MCF 10A (cell line): ENCODE results near the gene SHLD1. TPM values are rescaled to one million over a fixed set of nuclear protein-coding genes. Genes with fewer than 3 reads are reported as not detected.

Experiments
- BruUV-seq: library from RNA; stranded (reverse); fragments of 400-500 nt; replicated peaks from 2 replicates; lab custom pipeline; 2021; lab: Mats Ljungman, UMichigan
- CTCF ChIA-PET: fragments of 300-600 bp; sonication (Branson Sonifier 250); formaldehyde crosslinking; extraction: SDS; loops from one replicate; lab custom pipeline; 2021; ENCODE audit warnings: antibody characterized with exemption, inconsistent platforms; lab: Yijun Ruan, JAX
- POLR2A ChIA-PET: fragments of 300-600, 350-650 bp; sonication (Branson Sonifier 250); formaldehyde crosslinking; extraction: SDS; loops from one replicate; lab custom pipeline; 2020; ENCODE audit warnings: antibody characterized with exemption, inconsistent platforms; lab: Yijun Ruan, JAX
- DNase-seq: peaks from one replicate; pipeline ENCODE4 v3.0.0-alpha.2; 2018; ENCODE audit not compliant: unreplicated experiment
- H3K27ac Mint-ChIP-seq: one replicate; pipeline ENCODE4 v1.8.0; 2022; ENCODE audit warnings: mild to moderate bottlenecking, low read depth, mixed read lengths; ENCODE audit not compliant: unreplicated experiment
- H3K27me3 Mint-ChIP-seq: one replicate; pipeline ENCODE4 v1.8.0; 2022; ENCODE audit warnings: mixed read lengths; ENCODE audit not compliant: insufficient read depth, unreplicated experiment
- H3K36me3 Mint-ChIP-seq: one replicate; pipeline ENCODE4 v1.8.0; 2022; ENCODE audit warnings: mild to moderate bottlenecking, moderate library complexity, mixed read lengths; ENCODE audit not compliant: insufficient read depth, unreplicated experiment
- H3K4me1 Mint-ChIP-seq: one replicate; pipeline ENCODE4 v1.8.0; 2022; ENCODE audit warnings: mixed read lengths; ENCODE audit not compliant: insufficient read depth, unreplicated experiment
- H3K4me3 Mint-ChIP-seq: one replicate; pipeline ENCODE4 v1.8.0; 2022; ENCODE audit warnings: mild to moderate bottlenecking, moderate library complexity, mixed read lengths; ENCODE audit not compliant: unreplicated experiment
- H3K9me3 Mint-ChIP-seq: one replicate; pipeline ENCODE4 v1.8.0; 2022; ENCODE audit warnings: mixed read lengths; ENCODE audit not compliant: unreplicated experiment
- CTCF ChIP-seq: fragments of 200-600 bp; IDR thresholded peaks from one replicate; pipeline ENCODE4 v1.8.0; 2022; ENCODE audit warnings: antibody characterized with exemption, mild to moderate bottlenecking; ENCODE audit not compliant: unreplicated experiment
- intact Hi-C: fragments of 100-400 bp; cut with micrococcal nuclease; formaldehyde crosslinking; loops from 2 replicates; pipeline ENCODE4 v1.14.1; 2022
- total RNA-seq: library from RNA; stranded (reverse); gene quantifications from 2 replicates; pipeline ENCODE4 v1.2.3, GENCODE V29; 2022

Gene SHLD1
- total RNA-seq, 1 experiment from 2014 or later = 2.3 TPM

DNA sequence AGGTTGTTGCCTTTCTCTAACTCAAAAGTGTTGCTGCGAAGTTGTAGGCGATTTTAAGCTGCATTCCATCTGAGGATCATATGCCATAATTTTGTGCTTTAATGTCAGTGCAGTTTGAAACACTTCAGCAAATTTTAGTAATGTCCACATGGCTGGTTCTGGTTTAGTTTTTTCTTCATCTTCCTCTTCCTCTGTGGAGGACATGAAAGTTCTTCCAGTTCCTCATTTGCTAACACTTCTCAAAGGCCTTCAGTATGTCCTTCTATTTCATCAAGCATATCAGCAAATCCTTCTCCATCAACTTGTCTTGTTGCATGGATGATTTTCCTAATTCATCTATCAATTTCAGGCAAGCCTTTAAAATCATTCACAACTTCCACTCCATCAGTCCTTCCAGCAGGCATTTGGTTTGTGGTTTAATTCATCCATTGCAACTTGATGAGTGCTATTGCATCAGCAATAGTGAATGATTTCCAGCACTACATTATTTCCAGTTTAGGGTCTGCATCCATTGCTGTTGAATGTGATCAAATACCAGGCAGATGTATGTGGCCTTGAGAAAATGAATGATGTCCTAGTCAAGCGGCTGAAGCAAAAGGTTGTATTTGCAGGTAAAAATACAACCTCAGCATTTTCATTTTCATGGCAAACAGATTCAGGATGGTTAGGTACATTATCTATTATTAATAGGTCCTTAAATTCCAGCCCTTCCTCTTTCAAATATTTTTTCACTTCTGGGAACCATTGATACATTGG is 20.2 kb downstream of the SHLD1 start:
- H3K9me3 Mint-ChIP-seq = no peaks in the 10 kb centered on the region
- no peak for DNase-seq
- H3K27ac Mint-ChIP-seq = no peak overlapping the region
- H3K4me3 Mint-ChIP-seq = no peak overlapping the region
- intact Hi-C loops = no loop called here
- no TSS peak for BruUV-seq
- peaks cover 10% of the 10 kb centered on the region for H3K36me3 Mint-ChIP-seq
- no peak for TF ChIP-seq CTCF
- CTCF ChIA-PET = no interaction called here
- peaks cover 15% of the 10 kb centered on the region for H3K4me1 Mint-ChIP-seq
- POLR2A ChIA-PET = interaction anchor here (0.5 to 1.5 kb wide), 3 partner anchors 9 to 224 kb away, joined by 4 to 5 read pairs (median 4); no protein-coding TSS in a partner anchor
- no peaks in the 10 kb centered on the region for H3K27me3 Mint-ChIP-seq

DNA sequence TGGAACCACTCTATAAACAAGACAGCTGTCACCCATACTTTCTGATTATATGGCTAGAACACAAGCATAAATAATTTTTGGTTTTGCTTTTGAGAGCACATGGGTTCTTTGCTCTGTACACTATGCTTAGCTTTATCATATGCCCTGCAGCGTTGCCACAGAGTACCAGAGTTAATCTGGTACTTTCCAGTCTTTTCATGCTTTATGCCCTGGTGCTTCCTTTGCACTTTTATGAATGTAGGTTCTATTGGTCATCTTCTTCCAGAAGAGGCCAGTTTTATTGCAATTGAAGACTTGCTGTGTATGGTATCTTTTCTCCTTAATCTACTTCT is 20.8 kb downstream of the SHLD1 start:
- POLR2A ChIA-PET = interaction anchor here (0.5 to 1.5 kb wide), 3 partner anchors 10 to 224 kb away, joined by 4 to 5 read pairs (median 4); no protein-coding TSS in a partner anchor
- BruUV-seq = no TSS peak

GRCh38 chr20:5772704-5773103 is 22.5 kb downstream of the SHLD1 start:
- no peak for DNase-seq
- H3K9me3 Mint-ChIP-seq = no peaks in the 10 kb centered on the region
- no peak overlapping the region for H3K4me3 Mint-ChIP-seq
- no peaks in the 10 kb centered on the region for H3K27me3 Mint-ChIP-seq
- peaks cover 10% of the 10 kb centered on the region for H3K36me3 Mint-ChIP-seq
- H3K4me1 Mint-ChIP-seq = peaks cover 15% of the 10 kb centered on the region
- no peak overlapping the region for H3K27ac Mint-ChIP-seq
- no TSS peak for BruUV-seq
- CTCF ChIA-PET = no interaction called here
- POLR2A ChIA-PET = no interaction called here
- no peak for TF ChIP-seq CTCF
- intact Hi-C loops = no loop called here

More for the DNA sequence above, 20.8 kb downstream of the SHLD1 start:
- CTCF ChIA-PET = no interaction called here
- Mint-ChIP-seq H3K4me3 (no peak overlapping the region), H3K9me3 (no peaks in the 10 kb centered on the region), H3K27ac (no peak overlapping the region), H3K36me3 (peaks cover 10% of the 10 kb centered on the region), H3K27me3 (no peaks in the 10 kb centered on the region), H3K4me1 (peaks cover 15% of the 10 kb centered on the region)
- intact Hi-C loops = no loop called here
- TF ChIP-seq CTCF = no peak
- DNase-seq = no peak

DNA sequence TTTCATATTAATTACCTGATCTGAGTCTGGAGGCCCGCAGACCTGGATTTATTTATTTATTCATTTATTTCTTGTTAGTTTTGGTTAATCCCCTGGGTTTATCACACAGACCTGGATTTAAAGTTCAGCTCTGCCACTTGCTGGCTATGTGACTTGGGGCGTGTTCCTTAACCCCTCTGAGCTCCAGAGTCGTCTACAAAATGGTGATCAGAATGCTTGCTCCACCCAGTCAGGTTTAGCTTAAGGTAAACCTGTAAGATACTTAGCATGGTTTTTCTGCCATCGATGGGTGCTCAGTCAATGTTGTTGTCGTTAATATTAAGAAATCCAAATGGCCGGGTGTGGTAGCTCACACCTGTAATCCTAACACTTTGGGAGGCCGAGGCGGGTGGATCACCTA is 23.4 kb downstream of the SHLD1 start:
- TF ChIP-seq CTCF = no peak
- Mint-ChIP-seq H3K9me3 (no peaks in the 10 kb centered on the region), H3K4me3 (no peak overlapping the region), H3K36me3 (peaks cover 10% of the 10 kb centered on the region), H3K4me1 (peaks cover 15% of the 10 kb centered on the region), H3K27me3 (no peaks in the 10 kb centered on the region), H3K27ac (no peak overlapping the region)
- DNase-seq = no peak
- BruUV-seq = no TSS peak
- POLR2A ChIA-PET = no interaction called here
- intact Hi-C loops = no loop called here
- CTCF ChIA-PET = interaction anchor here (0.6 to 0.7 kb wide), 4 partner anchors 12 to 167 kb away, joined by 3 to 4 read pairs (median 3); no protein-coding TSS in a partner anchor
